Esophagus squamous epithelium (tissue), 5 donors: ENCODE measurements around the gene QKI. TPM values are rescaled to one million over a fixed set of nuclear protein-coding genes. Genes with fewer than 3 reads are reported as not detected.
"Not testable (repeated sequence)": the region's sequence is repeated elsewhere in the genome, so short reads cannot be mapped to it uniquely, and the experiment has no call there.

Experiments used
- DNase-seq: peaks from one replicate; lab custom pipeline; 2025; lab: John Stamatoyannopoulos, UW
- H3K27ac ChIP-seq, 4 donors: fragments of 200-600 bp; sonication (generic); one replicate each; pipeline ENCODE4 v1.5.1; 2016 to 2019; ENCODE audit warnings: mild to moderate bottlenecking in 1 of 4
- H3K27me3 ChIP-seq, 4 donors: fragments of 200-600 bp; sonication (generic); 1 replicate in 3 of 4; 2 replicates in 1 of 4; pipeline versions ENCODE4 v1.5.1 to v1.6.0; 2017 to 2021; ENCODE audit warnings: antibody characterized with exemption in 1 of 4
- H3K36me3 ChIP-seq, 3 donors: fragments of 200-600 bp; sonication (generic); one replicate each; pipeline ENCODE4 v1.5.1; 2016 to 2019
- H3K4me1 ChIP-seq, 3 donors: fragments of 200-600 bp; sonication (generic); one replicate each; pipeline ENCODE4 v1.5.1; 2017 to 2019
- H3K4me3 ChIP-seq, 4 donors: fragments of 200-600 bp; sonication (generic); 1 replicate in 3 of 4; 2 replicates in 1 of 4; pipeline ENCODE4 v1.5.1; 2016 to 2019; ENCODE audit warnings: mild to moderate bottlenecking in 2 of 4, moderate library complexity in 1 of 4
- H3K9me3 ChIP-seq, 3 donors: fragments of 200-600 bp; sonication (generic); one replicate each; pipeline ENCODE4 v1.5.1; 2016 to 2019
- POLR2A ChIP-seq, 4 donors: fragments of 450-650 bp; IDR thresholded peaks; one replicate each; pipeline ENCODE4 v1.6.1; 2017; ENCODE audit warnings: antibody characterized with exemption in 4 of 4, mild to moderate bottlenecking in 4 of 4, moderate library complexity in 3 of 4
- WGBS, 2 donors: methylation state at CpG; one replicate each; pipeline ENCODE4 v1.1.5; 2018; 5-methylcytosine and 5-hydroxymethylcytosine counted together
- intact Hi-C: fragments of 100-400 bp; cut with DNase I; formaldehyde crosslinking; loops from one replicate; pipeline ENCODE4 v1.15.0; 2022
- total RNA-seq, 4 donors: library from RNA; depleted of rRNA; stranded (reverse); fragments of >200 nt; gene quantifications; one replicate each; pipeline ENCODE4 v1.1.0, GENCODE V29; 2016
- TF ChIP-seq, protein P1 (sequence below), 6 experiments: fragments of 450-650 bp in 4 of 6; fragments of 200-600 bp in 2 of 6; sonication (generic) in 2 of 6; IDR thresholded peaks; one replicate each; pipeline ENCODE4 v1.5.1; 2016 to 2019; ENCODE audit warnings: antibody characterized with exemption in 6 of 6, mild to moderate bottlenecking in 4 of 6, moderate library complexity in 4 of 6
- donor health status: DM: yes; HTN: yes; CAD: no.

Gene QKI
- total RNA-seq, 4 donors from 2014 or later: 46.2 to 149 (median 65.4) TPM

DNA sequence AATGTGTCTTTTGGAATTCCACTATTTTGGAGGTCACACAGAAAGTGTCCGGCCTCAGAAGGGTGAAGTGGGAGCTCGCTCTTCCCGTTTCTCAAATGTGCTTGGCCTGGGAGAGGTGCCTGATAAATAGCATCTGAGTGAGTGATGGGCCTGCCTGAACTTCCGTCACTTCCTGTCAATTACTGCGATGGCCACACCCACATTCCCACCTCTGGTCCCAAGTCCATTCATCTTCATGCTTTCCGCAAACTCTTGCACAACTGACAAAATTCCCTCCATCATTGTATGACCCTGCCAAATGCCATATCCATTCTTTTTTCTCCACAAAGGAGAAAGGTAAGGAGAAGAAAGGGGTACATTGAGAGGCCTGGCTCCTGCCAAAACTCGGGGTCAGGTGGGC lies 169.0 kb downstream of the QKI start:
- Histone ChIP-seq H3K4me3 (no peak overlapping the region), H3K4me1 (peaks cover 0 to 29% (median 11%) of the 10 kb centered on the region in 3 donors), H3K9me3 (no peaks in the 10 kb centered on the region), H3K36me3 (no peaks in the 10 kb centered on the region), H3K27me3 (no peaks in the 10 kb centered on the region), H3K27ac (no peak overlapping the region)
- no peak for TF ChIP-seq POLR2A (IDR thresholded peaks at IDR 0.05)
- TF ChIP-seq, protein P1, sequence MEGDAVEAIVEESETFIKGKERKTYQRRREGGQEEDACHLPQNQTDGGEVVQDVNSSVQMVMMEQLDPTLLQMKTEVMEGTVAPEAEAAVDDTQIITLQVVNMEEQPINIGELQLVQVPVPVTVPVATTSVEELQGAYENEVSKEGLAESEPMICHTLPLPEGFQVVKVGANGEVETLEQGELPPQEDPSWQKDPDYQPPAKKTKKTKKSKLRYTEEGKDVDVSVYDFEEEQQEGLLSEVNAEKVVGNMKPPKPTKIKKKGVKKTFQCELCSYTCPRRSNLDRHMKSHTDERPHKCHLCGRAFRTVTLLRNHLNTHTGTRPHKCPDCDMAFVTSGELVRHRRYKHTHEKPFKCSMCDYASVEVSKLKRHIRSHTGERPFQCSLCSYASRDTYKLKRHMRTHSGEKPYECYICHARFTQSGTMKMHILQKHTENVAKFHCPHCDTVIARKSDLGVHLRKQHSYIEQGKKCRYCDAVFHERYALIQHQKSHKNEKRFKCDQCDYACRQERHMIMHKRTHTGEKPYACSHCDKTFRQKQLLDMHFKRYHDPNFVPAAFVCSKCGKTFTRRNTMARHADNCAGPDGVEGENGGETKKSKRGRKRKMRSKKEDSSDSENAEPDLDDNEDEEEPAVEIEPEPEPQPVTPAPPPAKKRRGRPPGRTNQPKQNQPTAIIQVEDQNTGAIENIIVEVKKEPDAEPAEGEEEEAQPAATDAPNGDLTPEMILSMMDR (IDR thresholded peaks at IDR 0.05): no peak
- intact Hi-C loops: no loop called here
- no peak for DNase-seq
- 72 to 83% methylated on average over 7 of the region's 7 CpGs for WGBS, 2 donors

DNA sequence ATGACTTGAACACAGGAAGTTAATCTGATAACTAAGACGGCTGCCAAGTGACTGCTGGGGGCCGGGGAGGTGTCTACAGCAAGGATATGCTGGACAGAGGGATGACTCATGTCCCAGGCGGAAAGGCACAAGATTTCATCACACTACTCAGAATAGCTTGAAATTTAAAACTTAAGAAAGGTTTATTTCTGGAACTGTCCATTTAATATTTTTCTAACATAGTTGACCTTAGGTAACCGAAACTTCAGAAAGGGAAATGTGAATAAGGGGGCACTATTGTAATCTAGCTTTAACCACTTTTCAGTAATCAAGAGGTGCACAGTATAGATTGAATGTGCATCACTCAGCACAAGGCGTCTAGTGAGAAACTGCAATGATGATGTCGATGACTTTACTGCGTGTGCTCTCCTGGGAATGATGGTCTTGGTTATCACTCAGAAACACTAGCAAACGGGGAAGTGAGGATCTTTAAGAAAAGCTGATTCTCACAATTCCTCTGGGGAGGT lies 171.5 kb downstream of the QKI start:
- Histone ChIP-seq H3K27ac (no peak overlapping the region), H3K4me3 (no peak overlapping the region), H3K36me3 (no peaks in the 10 kb centered on the region), H3K4me1 (peaks cover 0 to 19% (median 5%) of the 10 kb centered on the region in 3 donors), H3K27me3 (no peaks in the 10 kb centered on the region), H3K9me3 (no peaks in the 10 kb centered on the region)
- TF ChIP-seq, protein P1 (IDR thresholded peaks at IDR 0.05): no peak
- TF ChIP-seq POLR2A (IDR thresholded peaks at IDR 0.05): no peak
- no peak for DNase-seq
- intact Hi-C loops: no loop called here
- 42 to 52% methylated on average over 8 of the region's 8 CpGs for WGBS, 2 donors

DNA sequence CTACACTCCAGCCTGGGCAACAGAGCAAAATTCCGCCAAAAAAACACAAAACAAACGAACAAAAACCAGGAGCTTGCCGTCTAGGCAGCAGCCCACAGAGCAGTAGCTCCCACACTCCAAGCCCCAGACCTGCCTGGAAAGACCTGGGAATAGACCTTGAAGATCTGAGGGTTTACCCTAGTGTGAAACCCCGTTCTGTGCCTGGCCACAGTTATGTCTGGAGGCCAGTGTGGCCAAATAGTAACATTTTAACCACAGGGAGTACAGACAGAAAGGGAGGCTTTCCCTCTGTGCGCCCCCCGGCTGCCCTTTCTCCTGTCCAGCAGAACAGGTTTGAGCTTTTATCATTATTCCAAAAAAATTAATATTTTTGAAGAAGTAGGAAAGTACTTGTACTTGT lies 172.4 kb downstream of the QKI start:
- no peak overlapping the region for H3K4me3 ChIP-seq
- H3K27ac ChIP-seq: no peak overlapping the region
- peaks cover 0 to 19% (median 5%) of the 10 kb centered on the region in 3 donors for H3K4me1 ChIP-seq
- H3K36me3 ChIP-seq: no peaks in the 10 kb centered on the region
- DNase-seq: no peak
- no peaks in the 10 kb centered on the region for H3K27me3 ChIP-seq
- intact Hi-C loops: no loop called here
- H3K9me3 ChIP-seq: peaks cover 0 to 2% (median 0%) of the 10 kb centered on the region in 3 donors
- TF ChIP-seq, protein P1 (IDR thresholded peaks at IDR 0.05): no peak
- no peak for TF ChIP-seq POLR2A (IDR thresholded peaks at IDR 0.05)
- 73 to 75% methylated on average over 6 of the region's 6 CpGs for WGBS, 2 donors

DNA sequence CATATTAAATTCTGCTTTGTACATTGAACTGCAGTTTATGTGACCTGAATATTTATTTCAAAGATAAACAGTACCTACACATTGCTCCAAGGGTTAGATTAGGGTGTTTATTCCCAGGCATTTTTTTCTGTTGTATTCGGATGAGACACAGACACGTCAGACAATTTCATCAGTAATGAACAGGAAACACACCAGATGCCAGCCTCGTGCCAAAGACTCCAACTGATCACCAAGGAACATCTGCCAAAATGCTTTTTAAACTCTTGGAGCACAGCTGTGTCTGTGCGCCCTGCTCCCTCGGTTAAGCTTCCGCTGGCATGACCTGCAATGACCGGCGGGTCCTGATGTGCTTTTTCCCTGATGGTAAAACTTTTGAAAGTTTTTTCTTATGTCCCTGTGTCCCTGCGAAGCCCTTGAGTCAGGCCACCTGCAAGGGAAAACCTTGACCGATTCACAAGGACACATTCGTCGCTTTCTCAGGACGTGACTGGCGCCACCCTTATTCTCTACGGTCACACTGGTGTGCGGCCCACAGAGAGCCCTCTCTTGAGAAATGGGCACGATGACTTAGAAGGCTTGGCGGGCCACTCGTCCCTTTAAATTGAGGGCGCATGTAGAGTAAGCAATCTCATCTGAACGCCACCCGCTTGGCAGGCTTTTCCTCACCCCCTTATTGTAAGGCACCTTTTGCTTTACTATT lies 173.9 kb downstream of the QKI start:
- Histone ChIP-seq H3K27me3 (no peaks in the 10 kb centered on the region), H3K9me3 (peaks cover 0 to 15% (median 0%) of the 10 kb centered on the region in 3 donors), H3K27ac (no peak overlapping the region), H3K4me3 (no peak overlapping the region), H3K36me3 (no peaks in the 10 kb centered on the region), H3K4me1 (peaks cover 0 to 19% (median 5%) of the 10 kb centered on the region in 3 donors)
- DNase-seq: no peak
- WGBS, 2 donors: 78 to 85% methylated on average over 17 to 21 of the region's 22 CpGs
- intact Hi-C loops: no loop called here
- TF ChIP-seq, protein P1 (IDR thresholded peaks at IDR 0.05): no peak
- no peak for TF ChIP-seq POLR2A (IDR thresholded peaks at IDR 0.05)

DNA sequence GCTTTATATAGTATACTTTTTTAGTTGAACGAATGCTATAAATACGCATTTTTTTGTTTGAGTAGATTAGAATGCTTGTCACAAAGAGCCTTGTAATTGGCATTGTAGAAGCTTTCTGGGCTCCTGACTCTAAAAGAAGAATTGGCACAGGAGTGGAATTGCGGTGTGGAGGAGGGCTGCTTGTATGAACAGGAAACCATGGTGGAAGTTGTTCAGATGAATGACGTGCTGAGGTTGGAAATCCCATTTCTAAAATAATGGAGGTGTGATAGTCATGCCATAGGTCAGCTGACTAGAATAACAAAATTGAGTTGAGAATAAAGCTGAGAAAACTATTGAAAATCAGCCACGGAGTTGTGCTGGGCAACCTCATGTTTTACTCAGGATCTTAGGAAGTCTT lies 174.9 kb downstream of the QKI start:
- Histone ChIP-seq H3K27me3 (no peaks in the 10 kb centered on the region), H3K9me3 (peaks cover 0 to 17% (median 0%) of the 10 kb centered on the region in 3 donors), H3K27ac (no peak overlapping the region), H3K4me3 (no peak overlapping the region), H3K4me1 (peaks cover 0 to 19% (median 5%) of the 10 kb centered on the region in 3 donors), H3K36me3 (no peaks in the 10 kb centered on the region)
- no peak for DNase-seq
- 41 to 47% methylated on average over 5 of the region's 5 CpGs for WGBS, 2 donors
- TF ChIP-seq, protein P1 (IDR thresholded peaks at IDR 0.05): no peak
- no peak for TF ChIP-seq POLR2A (IDR thresholded peaks at IDR 0.05)
- intact Hi-C loops: no loop called here

DNA sequence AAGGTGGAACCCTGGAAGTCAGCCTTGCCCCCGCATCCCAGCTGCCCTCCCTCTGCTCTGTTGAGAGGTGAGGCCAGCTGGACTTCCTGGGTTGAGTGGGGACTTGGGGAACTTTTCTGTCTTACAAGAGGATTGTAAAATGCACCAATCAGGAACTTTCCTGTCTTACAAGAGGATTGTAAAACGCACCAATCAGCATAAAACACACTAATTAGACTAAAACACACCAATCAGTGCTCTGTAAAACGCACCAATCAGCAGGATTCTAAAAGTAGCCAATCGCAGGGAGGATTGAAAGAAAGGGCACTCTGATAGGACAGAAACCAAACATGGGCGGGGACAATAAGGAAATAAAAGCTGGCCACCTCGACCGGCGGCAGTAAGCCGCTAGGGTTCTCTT lies 175.6 kb downstream of the QKI start:
- H3K4me3 ChIP-seq, H3K36me3 ChIP-seq, DNase-seq, H3K27me3 ChIP-seq, H3K27ac ChIP-seq, intact Hi-C loops: not testable (repeated sequence)
- 95 to 99% methylated on average over 8 to 9 of the region's 9 CpGs for WGBS, 2 donors
- Histone ChIP-seq H3K9me3 (peaks cover 0 to 17% (median 0%) of the 10 kb centered on the region in 3 donors), H3K4me1 (peaks cover 0 to 19% (median 5%) of the 10 kb centered on the region in 3 donors)
